ENCODE results near the gene FN1.

DNA sequence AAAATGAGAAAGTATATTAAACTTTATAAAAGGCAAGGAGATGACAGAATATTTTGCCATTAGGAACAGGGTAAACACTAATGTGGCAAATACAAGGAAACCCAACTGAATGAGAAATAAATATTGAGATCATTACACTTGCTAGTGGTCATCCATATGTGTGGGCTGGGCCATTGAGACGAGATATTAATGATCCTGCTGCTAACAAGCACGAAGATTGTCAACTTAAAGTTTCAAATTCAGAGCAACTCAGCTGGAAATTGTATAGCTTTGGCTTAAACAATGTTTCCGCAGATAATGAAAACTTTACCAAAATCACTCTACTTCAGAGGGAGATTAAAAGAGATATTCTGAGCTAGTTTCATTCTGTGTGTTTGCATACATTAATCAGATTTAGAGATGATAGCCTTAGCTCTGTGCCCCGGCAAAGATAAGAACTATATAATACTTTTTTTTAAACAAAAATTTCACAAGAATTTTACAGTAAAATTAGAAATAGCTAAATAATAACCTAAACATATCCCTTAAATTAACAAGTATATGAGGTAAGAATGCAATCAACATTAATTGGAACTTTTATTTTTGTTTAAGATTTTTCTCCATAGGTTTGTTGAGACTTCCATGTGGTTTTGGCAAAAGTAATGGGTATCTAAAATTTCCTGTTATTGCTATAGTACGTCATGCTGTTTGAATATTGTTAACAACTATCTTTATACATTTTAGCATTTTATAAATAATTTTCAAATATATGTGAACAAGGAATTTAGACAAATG is 40.0 kb downstream of the FN1 start:
- TF ChIP-seq, protein P1, sequence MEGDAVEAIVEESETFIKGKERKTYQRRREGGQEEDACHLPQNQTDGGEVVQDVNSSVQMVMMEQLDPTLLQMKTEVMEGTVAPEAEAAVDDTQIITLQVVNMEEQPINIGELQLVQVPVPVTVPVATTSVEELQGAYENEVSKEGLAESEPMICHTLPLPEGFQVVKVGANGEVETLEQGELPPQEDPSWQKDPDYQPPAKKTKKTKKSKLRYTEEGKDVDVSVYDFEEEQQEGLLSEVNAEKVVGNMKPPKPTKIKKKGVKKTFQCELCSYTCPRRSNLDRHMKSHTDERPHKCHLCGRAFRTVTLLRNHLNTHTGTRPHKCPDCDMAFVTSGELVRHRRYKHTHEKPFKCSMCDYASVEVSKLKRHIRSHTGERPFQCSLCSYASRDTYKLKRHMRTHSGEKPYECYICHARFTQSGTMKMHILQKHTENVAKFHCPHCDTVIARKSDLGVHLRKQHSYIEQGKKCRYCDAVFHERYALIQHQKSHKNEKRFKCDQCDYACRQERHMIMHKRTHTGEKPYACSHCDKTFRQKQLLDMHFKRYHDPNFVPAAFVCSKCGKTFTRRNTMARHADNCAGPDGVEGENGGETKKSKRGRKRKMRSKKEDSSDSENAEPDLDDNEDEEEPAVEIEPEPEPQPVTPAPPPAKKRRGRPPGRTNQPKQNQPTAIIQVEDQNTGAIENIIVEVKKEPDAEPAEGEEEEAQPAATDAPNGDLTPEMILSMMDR (IDR thresholded peaks at IDR 0.05) = no peak
- TF ChIP-seq EP300 (IDR thresholded peaks at IDR 0.05) = no peak
